ENCODE measurements around the gene CPLX1. TPM values are rescaled to one million over a fixed set of nuclear protein-coding genes. Genes with fewer than 3 reads are reported as not detected.

Gene CPLX1
- total RNA-seq, 1 donor from 2014 or later: not detected

- peak; percentile 92 for DNase-seq (ENCODE audit: low spot score)
- Mint-ChIP-seq H3K9me3 (ENCODE audit: low read depth) (no peaks in the 10 kb centered on the region), H3K36me3 (ENCODE audit: low read depth) (peaks cover 44% of the 10 kb centered on the region), H3K4me3 (ENCODE audit: unreplicated experiment) (no peak overlapping the region), H3K27me3 (ENCODE audit: low read depth) (no peaks in the 10 kb centered on the region), H3K4me1 (ENCODE audit: low read depth) (peaks cover 26% of the 10 kb centered on the region), H3K27ac (ENCODE audit: unreplicated experiment) (peak overlapping the region; percentile 22)
- TF ChIP-seq CTCF (IDR thresholded peaks at IDR 0.05): no peak
Measured at GRCh38 chr4:763922-764321, 62.0 kb downstream of the CPLX1 start.

- no peak for TF ChIP-seq CTCF (IDR thresholded peaks at IDR 0.05)
- peak; percentile 75 for DNase-seq (ENCODE audit: low spot score)
- Mint-ChIP-seq H3K27me3 (ENCODE audit: low read depth) (no peaks in the 10 kb centered on the region), H3K36me3 (ENCODE audit: low read depth) (peaks cover 44% of the 10 kb centered on the region), H3K27ac (ENCODE audit: unreplicated experiment) (no peak overlapping the region), H3K4me1 (ENCODE audit: low read depth) (peaks cover 26% of the 10 kb centered on the region), H3K4me3 (ENCODE audit: unreplicated experiment) (no peak overlapping the region), H3K9me3 (ENCODE audit: low read depth) (no peaks in the 10 kb centered on the region)
Measured at GRCh38 chr4:763191-763810, 62.6 kb downstream of the CPLX1 start.

GRCh38 chr4:762211-763190, 63.4 kb downstream of the CPLX1 start:
- TF ChIP-seq CTCF (IDR thresholded peaks at IDR 0.05): peak; percentile 56
- Mint-ChIP-seq H3K27me3 (ENCODE audit: low read depth) (no peaks in the 10 kb centered on the region), H3K36me3 (ENCODE audit: low read depth) (peaks cover 46% of the 10 kb centered on the region), H3K4me1 (ENCODE audit: low read depth) (peaks cover 26% of the 10 kb centered on the region), H3K9me3 (ENCODE audit: low read depth) (no peaks in the 10 kb centered on the region), H3K4me3 (ENCODE audit: unreplicated experiment) (no peak overlapping the region), H3K27ac (ENCODE audit: unreplicated experiment) (no peak overlapping the region)
- peak; percentile 76 for DNase-seq (ENCODE audit: low spot score)

- no peaks in the 10 kb centered on the region for H3K9me3 Mint-ChIP-seq (ENCODE audit: low read depth)
- H3K27me3 Mint-ChIP-seq (ENCODE audit: low read depth): no peaks in the 10 kb centered on the region
- peak overlapping the region; percentile 45 for H3K27ac Mint-ChIP-seq (ENCODE audit: unreplicated experiment)
- H3K4me1 Mint-ChIP-seq (ENCODE audit: low read depth): peaks cover 24% of the 10 kb centered on the region
- peak; percentile 89 for DNase-seq (ENCODE audit: low spot score)
- H3K4me3 Mint-ChIP-seq (ENCODE audit: unreplicated experiment): no peak overlapping the region
- H3K36me3 Mint-ChIP-seq (ENCODE audit: low read depth): peaks cover 42% of the 10 kb centered on the region
- TF ChIP-seq CTCF (IDR thresholded peaks at IDR 0.05): no peak
Measured at GRCh38 chr4:761739-762138, 64.2 kb downstream of the CPLX1 start.

- Mint-ChIP-seq H3K36me3 (ENCODE audit: low read depth) (peaks cover 40% of the 10 kb centered on the region), H3K4me3 (ENCODE audit: unreplicated experiment) (no peak overlapping the region), H3K9me3 (ENCODE audit: low read depth) (no peaks in the 10 kb centered on the region), H3K27me3 (ENCODE audit: low read depth) (no peaks in the 10 kb centered on the region), H3K27ac (ENCODE audit: unreplicated experiment) (no peak overlapping the region), H3K4me1 (ENCODE audit: low read depth) (peaks cover 21% of the 10 kb centered on the region)
- TF ChIP-seq CTCF (IDR thresholded peaks at IDR 0.05): no peak
- peak; percentile 46 for DNase-seq (ENCODE audit: low spot score)
Measured at GRCh38 chr4:761086-761485, 64.8 kb downstream of the CPLX1 start.

Data from chondrocyte (in vitro differentiated cells).